ENCODE measurements around the gene RND3. TPM values are rescaled to one million over a fixed set of nuclear protein-coding genes. Genes with fewer than 3 reads are reported as not detected.

RND3 gene
- total and polyA plus RNA-seq, 9 of the 15 experiments (the other 6 are each of a cell fraction or from before 2014, with no cell fraction given): 0.22 to 0.64 (median 0.29) TPM; not detected in 4

DNA sequence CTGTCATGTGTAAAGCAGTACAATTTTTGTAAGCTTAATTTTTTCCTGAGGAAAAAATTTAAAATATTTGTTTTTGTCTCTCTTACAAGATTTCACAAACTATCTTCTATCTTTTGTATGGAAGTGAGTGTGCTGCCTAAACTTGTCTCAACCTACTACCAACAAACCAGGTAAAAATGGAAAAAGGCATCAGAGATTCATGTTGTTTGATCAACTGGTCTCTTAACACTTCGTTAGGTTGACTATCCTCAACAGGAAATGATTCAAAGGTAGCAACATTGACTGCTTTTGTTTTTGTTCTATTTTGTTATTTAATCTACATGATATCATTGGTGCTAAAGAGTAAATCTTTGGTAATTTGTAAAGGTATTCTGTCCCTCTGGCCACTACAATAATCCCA is 47.7 kb upstream of the RND3 start:
- intact Hi-C loops (cut with micrococcal nuclease): no loop called here
- H4K20me1 ChIP-seq (replicated peaks; ENCODE audit: control insufficient read depth, insufficient read depth, low read length): no peaks in the 10 kb centered on the region
- no peaks in the 10 kb centered on the region for H3K9me3 ChIP-seq (replicated peaks; ENCODE audit: control insufficient read depth, insufficient read depth, low read depth, low read length)
- no peak overlapping the region for H3K9ac ChIP-seq (ENCODE audit: insufficient read depth in 1 of 2, low read depth in 2 of 2, low read length in 2 of 2)
- in situ Hi-C loops (cut with MboI): no loop called here
- no peaks in the 10 kb centered on the region for H3K4me1 ChIP-seq (replicated peaks in 1 of 2; ENCODE audit: control insufficient read depth in 2 of 2, insufficient read depth in 2 of 2, low read length in 2 of 2)
- no peak for TF ChIP-seq TGIF2 (CRISPR knock-in tag; IDR thresholded peaks at IDR 0.05)
- TF ChIP-seq STAT5A (IDR thresholded peaks at IDR 0.05; ENCODE audit: borderline replicate concordance, low read length): no peak
- no peak for TF ChIP-seq TRIM25 (IDR thresholded peaks at IDR 0.05; ENCODE audit: borderline replicate concordance)
- no peak for TF ChIP-seq NEUROD1 (IDR thresholded peaks at IDR 0.05; ENCODE audit: borderline replicate concordance, low read depth, low read length, partially characterized antibody)
- no peak for TF ChIP-seq ZNF41 (CRISPR knock-in tag; conservative IDR thresholded peaks at IDR 0.05)
- TF ChIP-seq HNRNPK (IDR thresholded peaks at IDR 0.05; ENCODE audit: low read depth, low read length, poor library complexity, severe bottlenecking): no peak
- ATAC-seq (no peak), DNase-seq (ENCODE audit: extremely low read depth in 1 of 4, low spot score in 3 of 4) (no peak), FAIRE-seq (no peak)
- H3K9me1 ChIP-seq (ENCODE audit: control insufficient read depth, insufficient read depth, low read length): no peaks in the 10 kb centered on the region
- H3K79me2 ChIP-seq (ENCODE audit: control insufficient read depth, insufficient read depth, low read length): no peaks in the 10 kb centered on the region
- no TSS peak for BruUV-seq (replicated peaks)
- no peaks in the 10 kb centered on the region for H3K27me3 ChIP-seq (ENCODE audit: control insufficient read depth in 2 of 2, insufficient read depth in 2 of 2, low read length in 2 of 2)
- ChIA-PET CTCF (ENCODE audit: low intra/inter-chr PET ratio) (no interaction called here), POLR2A (interaction anchor here (0.5 kb wide), 1 partner anchor 514 kb away, joined by 3 read pairs; no protein-coding TSS in a partner anchor)
- 0% methylated on average over 1 of the region's 1 CpG for WGBS (ENCODE audit: insufficient coverage, low coverage, missing lambda C conversion rate)
- H3K27ac ChIP-seq (ENCODE audit: extremely low read depth, low read depth, low read length): no peak overlapping the region
- no peak overlapping the region for H3K4me3 ChIP-seq
- no peak overlapping the region for H2AFZ ChIP-seq (ENCODE audit: low read depth, low read length)
- no peak overlapping the region for H3K4me2 ChIP-seq (ENCODE audit: insufficient read depth, low read length)
- no peaks in the 10 kb centered on the region for H3K36me3 ChIP-seq (ENCODE audit: control insufficient read depth, insufficient read depth, low read length)
